PFSK-1 (cell line): Measurements from ENCODE around the gene ARHGAP25.

Experiments
- POLR2AphosphoS5 ChIP-seq: IDR thresholded peaks from 2 replicates; pipeline ENCODE4 v1.6.1; 2012; ENCODE audit warnings: low read depth, mild to moderate bottlenecking, control low read depth, low read length, moderate library complexity
- SIN3A ChIP-seq: IDR thresholded peaks from 2 replicates; pipeline ENCODE4 v1.6.1; 2012; ENCODE audit warnings: mild to moderate bottlenecking, low read length, moderate library complexity, borderline replicate concordance; ENCODE audit not compliant: insufficient read depth
- TAF1 ChIP-seq: IDR thresholded peaks from 2 replicates; pipeline ENCODE4 v1.6.1; 2012; ENCODE audit warnings: low read length, control low read depth, borderline replicate concordance; ENCODE audit not compliant: insufficient read depth
- TF ChIP-seq, protein P1 (sequence below), 2 experiments: IDR thresholded peaks; 2 replicates each; pipeline versions ENCODE4 v1.6.1 to v1.8.0; 2011 to 2012; ENCODE audit warnings: low read depth in 2 of 2, low read length in 2 of 2, control low read depth in 1 of 2, inconsistent platforms in 1 of 2, mild to moderate bottlenecking in 1 of 2, moderate library complexity in 1 of 2; ENCODE audit not compliant: insufficient read depth in 1 of 2

DNA sequence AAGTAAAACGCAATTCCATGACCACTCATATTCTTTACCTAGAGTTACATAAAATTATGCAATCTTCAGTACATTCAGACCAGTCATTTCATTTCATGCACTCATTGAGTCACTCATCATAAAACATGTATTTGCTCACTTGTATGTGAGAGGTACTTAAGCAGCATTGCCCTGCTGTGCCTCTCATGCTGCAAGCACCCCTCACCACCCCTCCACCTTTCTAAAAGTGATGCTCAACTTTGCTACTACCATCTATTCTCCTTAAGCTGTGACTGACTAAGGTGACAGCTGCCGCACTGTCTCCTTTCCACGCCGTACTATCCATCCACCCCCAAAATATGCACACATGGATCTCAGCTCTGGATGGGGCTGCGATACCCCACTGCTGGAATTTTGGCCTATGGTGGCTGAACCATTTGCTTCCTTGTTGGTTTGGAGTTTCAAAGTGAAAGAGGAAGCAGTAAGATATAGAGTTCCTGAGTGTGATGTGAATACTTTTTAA is 7.2 kb downstream of the ARHGAP25 start:
- TF ChIP-seq SIN3A (no peak), POLR2AphosphoS5 (no peak), TAF1 (no peak)
- TF ChIP-seq, protein P1, sequence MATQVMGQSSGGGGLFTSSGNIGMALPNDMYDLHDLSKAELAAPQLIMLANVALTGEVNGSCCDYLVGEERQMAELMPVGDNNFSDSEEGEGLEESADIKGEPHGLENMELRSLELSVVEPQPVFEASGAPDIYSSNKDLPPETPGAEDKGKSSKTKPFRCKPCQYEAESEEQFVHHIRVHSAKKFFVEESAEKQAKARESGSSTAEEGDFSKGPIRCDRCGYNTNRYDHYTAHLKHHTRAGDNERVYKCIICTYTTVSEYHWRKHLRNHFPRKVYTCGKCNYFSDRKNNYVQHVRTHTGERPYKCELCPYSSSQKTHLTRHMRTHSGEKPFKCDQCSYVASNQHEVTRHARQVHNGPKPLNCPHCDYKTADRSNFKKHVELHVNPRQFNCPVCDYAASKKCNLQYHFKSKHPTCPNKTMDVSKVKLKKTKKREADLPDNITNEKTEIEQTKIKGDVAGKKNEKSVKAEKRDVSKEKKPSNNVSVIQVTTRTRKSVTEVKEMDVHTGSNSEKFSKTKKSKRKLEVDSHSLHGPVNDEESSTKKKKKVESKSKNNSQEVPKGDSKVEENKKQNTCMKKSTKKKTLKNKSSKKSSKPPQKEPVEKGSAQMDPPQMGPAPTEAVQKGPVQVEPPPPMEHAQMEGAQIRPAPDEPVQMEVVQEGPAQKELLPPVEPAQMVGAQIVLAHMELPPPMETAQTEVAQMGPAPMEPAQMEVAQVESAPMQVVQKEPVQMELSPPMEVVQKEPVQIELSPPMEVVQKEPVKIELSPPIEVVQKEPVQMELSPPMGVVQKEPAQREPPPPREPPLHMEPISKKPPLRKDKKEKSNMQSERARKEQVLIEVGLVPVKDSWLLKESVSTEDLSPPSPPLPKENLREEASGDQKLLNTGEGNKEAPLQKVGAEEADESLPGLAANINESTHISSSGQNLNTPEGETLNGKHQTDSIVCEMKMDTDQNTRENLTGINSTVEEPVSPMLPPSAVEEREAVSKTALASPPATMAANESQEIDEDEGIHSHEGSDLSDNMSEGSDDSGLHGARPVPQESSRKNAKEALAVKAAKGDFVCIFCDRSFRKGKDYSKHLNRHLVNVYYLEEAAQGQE (IDR thresholded peaks at IDR 0.05; ENCODE audit: insufficient read depth in 1 of 2, low read depth in 2 of 2, low read length in 2 of 2), result no peak
